MCF 10A (cell line): ENCODE results near the gene GRK7. TPM values are rescaled to one million over a fixed set of nuclear protein-coding genes. Genes with fewer than 3 reads are reported as not detected.

Experiments
- BruUV-seq: library from RNA; stranded (reverse); fragments of 400-500 nt; replicated peaks from 2 replicates; lab custom pipeline; 2021; lab: Mats Ljungman, UMichigan
- CTCF ChIA-PET: fragments of 300-600 bp; sonication (Branson Sonifier 250); formaldehyde crosslinking; extraction: SDS; loops from one replicate; lab custom pipeline; 2021; ENCODE audit warnings: antibody characterized with exemption, inconsistent platforms; lab: Yijun Ruan, JAX
- POLR2A ChIA-PET: fragments of 300-600, 350-650 bp; sonication (Branson Sonifier 250); formaldehyde crosslinking; extraction: SDS; loops from one replicate; lab custom pipeline; 2020; ENCODE audit warnings: antibody characterized with exemption, inconsistent platforms; lab: Yijun Ruan, JAX
- DNase-seq: peaks from one replicate; pipeline ENCODE4 v3.0.0-alpha.2; 2018; ENCODE audit not compliant: unreplicated experiment
- H3K27ac Mint-ChIP-seq: one replicate; pipeline ENCODE4 v1.8.0; 2022; ENCODE audit warnings: mild to moderate bottlenecking, low read depth, mixed read lengths; ENCODE audit not compliant: unreplicated experiment
- H3K27me3 Mint-ChIP-seq: one replicate; pipeline ENCODE4 v1.8.0; 2022; ENCODE audit warnings: mixed read lengths; ENCODE audit not compliant: insufficient read depth, unreplicated experiment
- H3K36me3 Mint-ChIP-seq: one replicate; pipeline ENCODE4 v1.8.0; 2022; ENCODE audit warnings: mild to moderate bottlenecking, moderate library complexity, mixed read lengths; ENCODE audit not compliant: insufficient read depth, unreplicated experiment
- H3K4me1 Mint-ChIP-seq: one replicate; pipeline ENCODE4 v1.8.0; 2022; ENCODE audit warnings: mixed read lengths; ENCODE audit not compliant: insufficient read depth, unreplicated experiment
- H3K4me3 Mint-ChIP-seq: one replicate; pipeline ENCODE4 v1.8.0; 2022; ENCODE audit warnings: mild to moderate bottlenecking, moderate library complexity, mixed read lengths; ENCODE audit not compliant: unreplicated experiment
- H3K9me3 Mint-ChIP-seq: one replicate; pipeline ENCODE4 v1.8.0; 2022; ENCODE audit warnings: mixed read lengths; ENCODE audit not compliant: unreplicated experiment
- CTCF ChIP-seq: fragments of 200-600 bp; IDR thresholded peaks from one replicate; pipeline ENCODE4 v1.8.0; 2022; ENCODE audit warnings: antibody characterized with exemption, mild to moderate bottlenecking; ENCODE audit not compliant: unreplicated experiment
- intact Hi-C: fragments of 100-400 bp; cut with micrococcal nuclease; formaldehyde crosslinking; loops from 2 replicates; pipeline ENCODE4 v1.14.1; 2022
- total RNA-seq: library from RNA; stranded (reverse); gene quantifications from 2 replicates; pipeline ENCODE4 v1.2.3, GENCODE V29; 2022

The GRK7 gene
- total RNA-seq, 1 experiment from 2014 or later, result not detected

- ChIA-PET CTCF (interaction anchor here (0.6 to 4.7 kb wide), 40 partner anchors 10 to 471 kb away, joined by 3 to 45 read pairs (median 4); partner anchors contain the start of gene ATP1B3), POLR2A (interaction anchor here (0.6 to 4.4 kb wide), 16 partner anchors 12 to 1262 kb away, joined by 3 to 139 read pairs (median 6); partner anchors contain the start of genes ATP1B3 and U2SURP)
- BruUV-seq, result TSS peak; percentile 45
- Mint-ChIP-seq H3K27ac (peak overlapping the region; percentile 98), H3K36me3 (peaks cover 6% of the 10 kb centered on the region), H3K4me1 (peaks cover 18% of the 10 kb centered on the region), H3K9me3 (no peaks in the 10 kb centered on the region), H3K4me3 (peak overlapping the region; percentile 90), H3K27me3 (peaks cover 3% of the 10 kb centered on the region)
- no peak for TF ChIP-seq CTCF
- peak; percentile 51 for DNase-seq
- intact Hi-C loops, result loop anchor here (1.0 to 2.0 kb wide), 5 partner anchors 136 to 279 kb away; no protein-coding TSS in a partner anchor
Measured at GRCh38 chr3:141738891-141739363, 24.3 kb upstream of the GRK7 start.

- Mint-ChIP-seq H3K27ac (peak overlapping the region; percentile 98), H3K36me3 (peaks cover 12% of the 10 kb centered on the region), H3K4me1 (peaks cover 18% of the 10 kb centered on the region), H3K4me3 (peak overlapping the region; percentile 90), H3K9me3 (no peaks in the 10 kb centered on the region), H3K27me3 (no peaks in the 10 kb centered on the region)
- CTCF ChIA-PET, result interaction anchor here (0.5 to 4.7 kb wide), 11 partner anchors 11 to 174 kb away, joined by 3 to 45 read pairs (median 3); no protein-coding TSS in a partner anchor
- no peak for TF ChIP-seq CTCF
- intact Hi-C loops, result loop anchor here (2.0 kb wide), 1 partner anchor 163 kb away; no protein-coding TSS in a partner anchor
- POLR2A ChIA-PET, result interaction anchor here (0.8 to 4.4 kb wide), 12 partner anchors 11 to 1262 kb away, joined by 3 to 139 read pairs (median 8); partner anchors contain the start of genes ATP1B3 and U2SURP
- no peak for DNase-seq
- BruUV-seq, result no TSS peak
Measured at GRCh38 chr3:141739731-141740130, 23.5 kb upstream of the GRK7 start.

GRCh38 chr3:141740349-141740748 lies 22.9 kb upstream of the GRK7 start:
- ChIA-PET POLR2A (interaction anchor here (0.8 to 4.4 kb wide), 12 partner anchors 11 to 172 kb away, joined by 3 to 139 read pairs (median 8); partner anchors contain the start of gene ATP1B3), CTCF (interaction anchor here (0.5 to 4.7 kb wide), 7 partner anchors 28 to 173 kb away, joined by 3 to 45 read pairs (median 4); no protein-coding TSS in a partner anchor)
- Mint-ChIP-seq H3K4me3 (peak overlapping the region; percentile 44), H3K27ac (no peak overlapping the region), H3K27me3 (no peaks in the 10 kb centered on the region), H3K4me1 (peaks cover 18% of the 10 kb centered on the region), H3K36me3 (peaks cover 18% of the 10 kb centered on the region), H3K9me3 (no peaks in the 10 kb centered on the region)
- no peak for DNase-seq
- intact Hi-C loops, result no loop called here
- no TSS peak for BruUV-seq
- no peak for TF ChIP-seq CTCF

GRCh38 chr3:141743305-141743704 lies 19.9 kb upstream of the GRK7 start:
- DNase-seq, result no peak
- no peak for TF ChIP-seq CTCF
- no TSS peak for BruUV-seq
- Mint-ChIP-seq H3K27me3 (no peaks in the 10 kb centered on the region), H3K27ac (no peak overlapping the region), H3K4me3 (no peak overlapping the region), H3K9me3 (no peaks in the 10 kb centered on the region), H3K4me1 (peaks cover 10% of the 10 kb centered on the region), H3K36me3 (peaks cover 37% of the 10 kb centered on the region)
- ChIA-PET POLR2A (interaction anchor here (0.6 to 1.7 kb wide), 3 partner anchors 9 to 251 kb away, joined by 3 to 9 read pairs (median 3); no protein-coding TSS in a partner anchor), CTCF (no interaction called here)
- intact Hi-C loops, result no loop called here
